Endothelial cell of umbilical vein (primary cell): ENCODE measurements around the gene IPPK. TPM values are rescaled to one million over a fixed set of nuclear protein-coding genes. Genes with fewer than 3 reads are reported as not detected.

Experiments
- BruUV-seq: library from RNA; stranded (reverse); fragments of 400-500 nt; replicated peaks from 2 replicates; lab custom pipeline; 2021; lab: Mats Ljungman, UMichigan
- CTCF ChIA-PET: fragments of 300-600, 350-600 bp; sonication (Branson Sonifier 250); formaldehyde crosslinking; loops from one replicate; lab custom pipeline; 2021; ENCODE audit warnings: antibody characterized with exemption, inconsistent platforms; lab: Charles Lee
- POLR2A ChIA-PET: fragments of 300-600, 350-600 bp; sonication (Branson Sonifier 250); formaldehyde crosslinking; loops from one replicate; lab custom pipeline; 2021; ENCODE audit warnings: antibody characterized with exemption, inconsistent platforms; lab: Charles Lee
- DNase-seq: peaks from one replicate; pipeline ENCODE4 v3.0.0-alpha.2; 2011; ENCODE audit warnings: low read depth, low spot score
- FAIRE-seq: peaks from 2 replicates; lab custom pipeline; 2011; peaks lifted over from hg19 to GRCh38; lab: Jason Lieb, UNC
- H2AFZ ChIP-seq: 2 replicates; pipeline ENCODE4 v1.6.0; 2012; ENCODE audit warnings: low read depth, low read length, control low read depth, inconsistent platforms
- H3K27ac ChIP-seq: 2 replicates; pipeline ENCODE4 v1.5.1; 2011; ENCODE audit warnings: low read depth, mild to moderate bottlenecking, control low read depth, low read length, moderate library complexity; ENCODE audit not compliant: insufficient read depth
- H3K27me3 ChIP-seq, 2 experiments: 2 replicates each; pipeline versions ENCODE4 v1.6.0 to v1.6.1; 2011; ENCODE audit warnings: low read length in 2 of 2, mixed read lengths in 1 of 2; ENCODE audit not compliant: control insufficient read depth in 2 of 2, insufficient read depth in 2 of 2
- H3K36me3 ChIP-seq, 2 experiments: 2 replicates in 1 of 2; 3 replicates in 1 of 2; pipeline ENCODE4 v1.5.1; 2011; ENCODE audit warnings: low read length in 2 of 2, mild to moderate bottlenecking in 1 of 2, moderate library complexity in 1 of 2; ENCODE audit not compliant: control insufficient read depth in 2 of 2, insufficient read depth in 2 of 2; ENCODE audit errors: extremely low read depth in 1 of 2
- H3K4me1 ChIP-seq: 3 replicates; pipeline ENCODE4 v1.5.1; 2011; ENCODE audit warnings: mild to moderate bottlenecking, low read length; ENCODE audit not compliant: control insufficient read depth, insufficient read depth; ENCODE audit errors: extremely low read depth
- H3K4me2 ChIP-seq: 2 replicates; pipeline ENCODE4 v1.6.1; 2011; ENCODE audit warnings: low read length, control low read depth, mixed read lengths; ENCODE audit not compliant: insufficient read depth
- H3K4me3 ChIP-seq, 3 experiments: fragments of 200-600 bp in 1 of 3; sonication (generic), shearing (Covaris generic) in 1 of 3; replicated peaks in 1 of 3; 2 replicates each; pipeline ENCODE4 v1.5.1; 2011 to 2016; ENCODE audit warnings: control low read depth in 3 of 3, low read length in 3 of 3, mild to moderate bottlenecking in 2 of 3, inconsistent platforms in 1 of 3, low read depth in 1 of 3, moderate library complexity in 1 of 3; ENCODE audit not compliant: insufficient read depth in 1 of 3
- H3K79me2 ChIP-seq: 2 replicates; pipeline ENCODE4 v1.6.0; 2012; ENCODE audit warnings: low read length, inconsistent platforms; ENCODE audit not compliant: control insufficient read depth, insufficient read depth
- H3K9ac ChIP-seq: replicated peaks from 2 replicates; pipeline ENCODE3; 2011; ENCODE audit warnings: low read length, control low read depth; ENCODE audit not compliant: insufficient read depth; ENCODE audit errors: extremely low read depth
- H3K9me1 ChIP-seq: replicated peaks from 3 replicates; pipeline ENCODE4 v1.6.0; 2011; ENCODE audit warnings: mild to moderate bottlenecking, low read length; ENCODE audit not compliant: control insufficient read depth, insufficient read depth; ENCODE audit errors: extremely low read depth
- H3K9me3 ChIP-seq: replicated peaks from 2 replicates; pipeline ENCODE4 v1.5.1; 2012; ENCODE audit warnings: low read length, inconsistent platforms; ENCODE audit not compliant: control insufficient read depth, insufficient read depth
- H4K20me1 ChIP-seq: replicated peaks from 2 replicates; pipeline ENCODE3; 2011; ENCODE audit warnings: mild to moderate bottlenecking, low read length; ENCODE audit not compliant: control insufficient read depth, insufficient read depth; ENCODE audit errors: extremely low read depth
- CTCF ChIP-seq, 2 donors: IDR thresholded peaks; 1 replicate in 1 of 2; 2 replicates in 1 of 2; pipeline ENCODE4 v1.5.1; 2011; ENCODE audit warnings: low read length in 2 of 2, mild to moderate bottlenecking in 2 of 2, moderate library complexity in 2 of 2, control low read depth in 1 of 2, inconsistent platforms in 1 of 2, low read depth in 1 of 2; ENCODE audit not compliant: insufficient read depth in 1 of 2; ENCODE audit errors: extremely low read depth in 1 of 2
- EZH2 ChIP-seq: IDR thresholded peaks from 2 replicates; pipeline ENCODE4 v1.6.1; 2012; ENCODE audit warnings: borderline replicate concordance, low read depth, mild to moderate bottlenecking, moderate library complexity, low read length, inconsistent platforms; ENCODE audit not compliant: severe bottlenecking
- FOS ChIP-seq: IDR thresholded peaks from 2 replicates; pipeline ENCODE4 v1.6.1; 2011; ENCODE audit warnings: mild to moderate bottlenecking, low read length, moderate library complexity, borderline replicate concordance; ENCODE audit not compliant: insufficient read depth
- GATA2 ChIP-seq: IDR thresholded peaks from 2 replicates; pipeline ENCODE4 v1.7.0; 2011; ENCODE audit warnings: low read depth, mild to moderate bottlenecking, moderate library complexity, mixed read lengths, low read length; ENCODE audit not compliant: insufficient read length, insufficient read depth
- JUN ChIP-seq: IDR thresholded peaks from 2 replicates; pipeline ENCODE4 v1.6.1; 2011; ENCODE audit warnings: borderline replicate concordance, low read depth; ENCODE audit not compliant: insufficient read length, insufficient read depth
- MAX ChIP-seq: IDR thresholded peaks from 2 replicates; pipeline ENCODE4 v1.6.1; 2011; ENCODE audit not compliant: insufficient read depth, insufficient read length
- MYC ChIP-seq: IDR thresholded peaks from one replicate; pipeline ENCODE4 v1.6.1; 2011; ENCODE audit warnings: mild to moderate bottlenecking, low read depth, low read length
- POLR2A ChIP-seq: IDR thresholded peaks from 2 replicates; pipeline ENCODE4 v1.6.1; 2012; ENCODE audit warnings: low read depth, mild to moderate bottlenecking, control low read depth, low read length
- POLR2AphosphoS5 ChIP-seq: IDR thresholded peaks from 2 replicates; pipeline ENCODE4 v1.6.1; 2012; ENCODE audit warnings: low read depth, mild to moderate bottlenecking, control low read depth, low read length, moderate library complexity; ENCODE audit not compliant: insufficient read depth
- dilution Hi-C: fragments of 300-500 bp; cut with MboI; formaldehyde crosslinking; loops from one replicate; pipeline ENCODE4 v1.15.0; 2019; ENCODE audit warnings: low sequenced_read_pairs; ENCODE audit not compliant: extremely low pct_ligation_motif_present
- intact Hi-C: fragments of 100-400 bp; cut with micrococcal nuclease; formaldehyde crosslinking; loops from one replicate; pipeline ENCODE4 v1.10.0; 2022
- polyA plus RNA-seq, 4 experiments: library from polyadenylated mRNA; depleted of rRNA in 3 of 4; stranded (reverse) in 3 of 4; unstranded in 1 of 4; fragments of >200 nt; gene quantifications; 2 replicates each; pipeline versions ENCODE4 v1.2.1 to v1.2.3, GENCODE V29; 2011 to 2012; ENCODE audit warnings: missing spikeins in 1 of 4
- total RNA-seq: library from RNA; stranded (reverse); gene quantifications from 2 replicates; pipeline ENCODE4 v1.2.3, GENCODE V29; 2021

The IPPK gene
- total and polyA plus RNA-seq, 2 donors (not counting 3 experiments of a cell fraction or from before 2014, with no cell fraction given), result 14.0 to 28.0 TPM

- Histone ChIP-seq H3K79me2 (peaks cover 79% of the 10 kb centered on the region), H3K9ac (no peak overlapping the region), H3K27me3 (no peaks in the 10 kb centered on the region), H3K9me1 (no peaks in the 10 kb centered on the region), H3K36me3 (peaks cover 8 to 13% of the 10 kb centered on the region in 2 experiments), H3K27ac (no peak overlapping the region), H4K20me1 (no peaks in the 10 kb centered on the region), H3K9me3 (no peaks in the 10 kb centered on the region), H3K4me3 (no peak overlapping the region), H3K4me2 (no peak overlapping the region), H2AFZ (no peak overlapping the region), H3K4me1 (no peaks in the 10 kb centered on the region)
- POLR2A ChIA-PET, result no interaction called here
- BruUV-seq, result no TSS peak
- dilution Hi-C loops (no loop called here), intact Hi-C loops (no loop called here)
- CTCF ChIA-PET, result interaction anchor here (1.1 kb wide), 1 partner anchor 47 kb away, joined by 3 read pairs; no protein-coding TSS in a partner anchor
- TF ChIP-seq JUN (no peak), MYC (no peak), MAX (no peak), FOS (no peak), GATA2 (no peak)
- FAIRE-seq (no peak), DNase-seq (no peak)
Measured at GRCh38 chr9:92659601-92660000, 10.3 kb downstream of the IPPK start.

GRCh38 chr9:92658611-92659010, 11.3 kb downstream of the IPPK start:
- TF ChIP-seq POLR2A (no peak), EZH2 (no peak), POLR2AphosphoS5 (no peak), JUN (no peak), MAX (no peak), CTCF (IDR thresholded peaks at IDR 0.05; ENCODE audit: extremely low read depth in 1 of 2, insufficient read depth in 1 of 2, low read depth in 1 of 2, low read length in 2 of 2) (no peak), GATA2 (no peak), MYC (no peak)
- H3K9me3 ChIP-seq, result no peaks in the 10 kb centered on the region
- BruUV-seq, result no TSS peak
- intact Hi-C loops, result no loop called here
- dilution Hi-C loops, result no loop called here
- no peak overlapping the region for H2AFZ ChIP-seq
- H3K36me3 ChIP-seq, result peaks cover 8 to 13% of the 10 kb centered on the region in 2 experiments
- peaks cover 8% of the 10 kb centered on the region for H3K4me1 ChIP-seq
- H3K79me2 ChIP-seq, result peaks cover 77% of the 10 kb centered on the region
- H3K4me3 ChIP-seq, result no peak overlapping the region
- ChIA-PET CTCF (interaction anchor here (1.5 kb wide), 1 partner anchor 10 kb away, joined by 3 read pairs; no protein-coding TSS in a partner anchor), POLR2A (no interaction called here)
- no peaks in the 10 kb centered on the region for H4K20me1 ChIP-seq
- H3K27ac ChIP-seq, result no peak overlapping the region
- no peak overlapping the region for H3K9ac ChIP-seq
- FAIRE-seq, result no peak
- no peak overlapping the region for H3K4me2 ChIP-seq
- DNase-seq, result no peak
- no peaks in the 10 kb centered on the region for H3K9me1 ChIP-seq
- H3K27me3 ChIP-seq, result no peaks in the 10 kb centered on the region
